Measurements from ENCODE around the gene GPR107. TPM values are rescaled to one million over a fixed set of nuclear protein-coding genes. Genes with fewer than 3 reads are reported as not detected.

GPR107 gene
- total and polyA plus RNA-seq, 7 donors = 3.6 to 34.1 (median 19.6) TPM

DNA sequence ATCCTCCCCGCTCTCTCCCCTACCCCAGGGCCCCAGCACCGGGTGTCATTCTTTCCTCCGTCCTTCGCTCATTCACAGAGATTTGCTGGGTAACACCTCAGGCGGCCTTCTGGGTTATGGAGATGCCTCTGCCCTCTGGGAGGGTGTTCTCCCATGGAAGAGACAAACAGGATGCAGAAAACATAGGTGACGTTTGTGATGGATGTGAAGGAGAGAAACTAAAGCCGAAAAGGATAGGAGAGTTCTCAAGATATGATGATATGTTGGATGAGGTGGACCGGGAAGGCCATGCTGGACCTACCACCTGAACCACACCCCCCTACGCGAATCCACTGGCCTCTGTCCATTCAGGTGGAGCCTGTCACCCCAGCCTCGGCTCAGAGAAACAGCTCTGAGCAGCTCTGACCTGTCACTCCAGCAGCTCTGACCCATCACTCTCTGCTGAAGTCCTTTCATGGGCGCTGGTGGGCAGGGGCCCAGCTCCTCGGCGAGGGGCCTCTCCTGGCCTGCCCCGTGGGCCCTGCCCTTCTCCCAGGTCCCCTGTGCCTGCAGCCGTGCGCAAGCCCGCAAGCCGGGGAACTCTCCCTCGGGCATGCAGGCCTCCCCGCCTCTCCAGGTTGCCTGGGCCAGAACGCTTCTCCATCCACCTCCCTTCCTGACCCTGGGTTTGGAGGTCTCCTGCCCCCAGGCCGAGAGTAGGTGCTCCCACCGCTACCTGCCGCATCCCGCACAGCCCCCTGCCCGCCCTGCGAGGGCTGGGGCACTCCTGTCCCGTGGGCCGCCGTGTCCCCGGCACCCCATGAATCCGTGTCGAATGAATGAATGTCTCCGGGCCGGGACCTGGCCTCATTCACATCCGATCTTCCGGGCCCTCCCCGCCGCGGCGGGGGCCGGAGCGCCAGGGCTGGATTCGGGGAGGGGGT is 117.8 kb downstream of the GPR107 start:
- TF ChIP-seq POLR2A (IDR thresholded peaks at IDR 0.05) (no peak), POLR2AphosphoS5 (IDR thresholded peaks at IDR 0.05) (no peak), EP300 (IDR thresholded peaks at IDR 0.05) (no peak)
- TF ChIP-seq, protein P1, sequence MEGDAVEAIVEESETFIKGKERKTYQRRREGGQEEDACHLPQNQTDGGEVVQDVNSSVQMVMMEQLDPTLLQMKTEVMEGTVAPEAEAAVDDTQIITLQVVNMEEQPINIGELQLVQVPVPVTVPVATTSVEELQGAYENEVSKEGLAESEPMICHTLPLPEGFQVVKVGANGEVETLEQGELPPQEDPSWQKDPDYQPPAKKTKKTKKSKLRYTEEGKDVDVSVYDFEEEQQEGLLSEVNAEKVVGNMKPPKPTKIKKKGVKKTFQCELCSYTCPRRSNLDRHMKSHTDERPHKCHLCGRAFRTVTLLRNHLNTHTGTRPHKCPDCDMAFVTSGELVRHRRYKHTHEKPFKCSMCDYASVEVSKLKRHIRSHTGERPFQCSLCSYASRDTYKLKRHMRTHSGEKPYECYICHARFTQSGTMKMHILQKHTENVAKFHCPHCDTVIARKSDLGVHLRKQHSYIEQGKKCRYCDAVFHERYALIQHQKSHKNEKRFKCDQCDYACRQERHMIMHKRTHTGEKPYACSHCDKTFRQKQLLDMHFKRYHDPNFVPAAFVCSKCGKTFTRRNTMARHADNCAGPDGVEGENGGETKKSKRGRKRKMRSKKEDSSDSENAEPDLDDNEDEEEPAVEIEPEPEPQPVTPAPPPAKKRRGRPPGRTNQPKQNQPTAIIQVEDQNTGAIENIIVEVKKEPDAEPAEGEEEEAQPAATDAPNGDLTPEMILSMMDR (IDR thresholded peaks at IDR 0.05) = no peak
- Histone ChIP-seq H3K9me3 (no peaks in the 10 kb centered on the region), H3K4me3 (peak overlapping the region; percentile 11 to 95 (median 82)), H3K27ac (peak overlapping the region; percentile 69 to 81 (median 75)), H3K36me3 (no peaks in the 10 kb centered on the region), H3K27me3 (no peaks in the 10 kb centered on the region), H3K4me1 (peaks cover 0 to 40% (median 37%) of the 10 kb centered on the region in 4 donors)
- WGBS, 2 donors = 17 to 34% methylated on average over 45 of the region's 45 CpGs
- intact Hi-C loops (cut with DNase I) = loop anchor here (2.0 to 5.0 kb wide), 2 partner anchors 33 to 119 kb away; partner anchors contain the start of gene GPR107
- DNase-seq = peak; percentile 71

DNA sequence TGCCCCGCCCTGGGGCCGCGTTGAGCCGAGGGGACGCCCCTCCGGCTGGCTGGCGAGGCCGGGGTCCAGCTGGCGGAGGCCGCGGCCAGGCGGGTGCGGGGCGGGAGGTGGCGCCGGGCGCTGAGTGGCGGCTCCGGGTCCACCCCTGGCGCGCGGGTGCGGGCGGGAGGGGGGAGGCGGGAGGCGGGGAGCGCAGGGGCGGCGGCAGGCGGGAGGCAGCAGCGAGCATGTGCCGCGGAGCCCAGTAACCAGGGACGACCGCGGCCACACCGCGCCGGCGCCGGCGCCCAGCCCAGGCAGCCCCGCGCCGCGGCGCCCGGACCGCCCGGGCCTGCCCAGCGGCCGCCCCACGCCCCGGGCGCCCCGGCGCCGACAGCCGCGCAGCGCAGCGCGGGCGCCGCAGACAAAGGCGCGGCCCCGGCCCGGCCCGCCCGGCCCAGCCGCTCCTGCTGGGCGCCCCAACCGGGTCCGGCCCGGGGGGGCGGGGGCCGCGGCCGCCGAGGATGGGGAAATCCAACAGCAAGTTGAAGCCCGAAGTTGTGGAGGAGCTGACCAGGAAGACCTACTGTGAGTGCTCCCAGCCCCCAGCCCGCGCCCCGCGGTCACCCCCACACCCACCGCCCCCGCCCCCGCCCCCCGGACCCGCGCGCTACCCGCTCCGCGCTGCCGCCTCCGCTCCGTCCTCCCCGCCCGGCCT is 118.6 kb downstream of the GPR107 start, which contains the start of gene NCS1:
NCS1 (plus strand) TSS at position 244 of the 697 bp plus-strand sequence; CDS start at position 504, 260 bp downstream.
- no peaks in the 10 kb centered on the region for H3K9me3 ChIP-seq
- H3K36me3 ChIP-seq = no peaks in the 10 kb centered on the region
- peak; percentile 93 for DNase-seq
- H3K27me3 ChIP-seq = no peaks in the 10 kb centered on the region
- WGBS, 2 donors = 0 to 1% methylated on average over 100 to 101 of the region's 101 CpGs
- intact Hi-C loops (cut with DNase I) = loop anchor here (2.0 to 5.0 kb wide), 2 partner anchors 34 to 120 kb away; partner anchors contain the start of gene GPR107
- peaks cover 0 to 48% (median 45%) of the 10 kb centered on the region in 4 donors for H3K4me1 ChIP-seq
- H3K4me3 ChIP-seq = peak within 1 kb of the TSS; percentile 69 to 95 (median 82)
- TF ChIP-seq POLR2AphosphoS5 (IDR thresholded peaks at IDR 0.05) = peak in 3 of 4 donors; percentile 8 to 59 (median 34)
- TF ChIP-seq POLR2A (IDR thresholded peaks at IDR 0.05) = no peak
- TF ChIP-seq, protein P1 (IDR thresholded peaks at IDR 0.05) = no peak
- no peak for TF ChIP-seq EP300 (IDR thresholded peaks at IDR 0.05)
- peak within 1 kb of the TSS; percentile 94 to 99 (median 97) for H3K27ac ChIP-seq

DNA sequence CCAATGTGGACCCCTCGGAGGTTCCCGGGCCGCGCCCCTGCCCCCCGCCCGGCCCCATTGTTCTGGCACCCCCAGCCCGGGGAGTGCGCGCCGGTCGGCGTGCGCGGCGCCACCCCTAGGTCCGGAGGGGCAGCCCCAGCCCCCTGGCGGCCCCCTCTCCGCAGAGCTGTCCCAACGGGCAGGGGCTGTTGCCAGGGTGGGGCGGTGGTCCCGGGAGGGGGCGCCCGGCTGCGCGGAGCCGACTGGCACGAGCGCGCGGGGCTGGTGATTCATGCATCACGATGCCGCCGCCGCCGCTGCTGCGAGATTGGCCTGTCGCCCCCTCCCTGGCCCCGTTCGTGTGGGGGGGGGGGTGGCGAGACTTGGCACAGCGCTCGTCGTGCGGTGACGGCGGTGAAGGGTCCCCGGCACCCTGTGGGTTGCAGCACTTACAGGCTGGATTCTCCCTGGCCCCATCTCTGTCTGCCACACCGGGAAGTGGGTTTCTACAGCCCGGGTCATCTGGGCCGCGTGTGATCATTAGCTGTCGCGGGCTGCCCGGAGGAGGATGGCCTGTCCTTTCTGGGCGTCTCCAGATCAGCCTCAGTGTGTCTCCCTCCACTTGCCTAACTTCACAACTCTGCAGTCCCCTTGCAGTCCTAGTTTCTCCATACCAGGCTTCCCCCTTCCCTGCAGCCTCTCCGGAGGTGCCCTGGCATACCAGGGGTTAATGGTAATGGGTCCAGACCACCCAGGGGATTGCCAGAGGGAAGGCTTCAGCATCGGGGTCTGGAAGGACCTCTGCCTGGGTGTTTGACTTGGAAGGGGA is 119.4 kb downstream of the GPR107 start:
- Histone ChIP-seq H3K27ac (peak overlapping the region; percentile 94 to 99 (median 97)), H3K4me1 (peaks cover 0 to 56% (median 53%) of the 10 kb centered on the region in 4 donors), H3K27me3 (no peaks in the 10 kb centered on the region), H3K4me3 (peak overlapping the region; percentile 69 to 95 (median 82)), H3K9me3 (no peaks in the 10 kb centered on the region), H3K36me3 (no peaks in the 10 kb centered on the region)
- TF ChIP-seq POLR2AphosphoS5 (IDR thresholded peaks at IDR 0.05) (peak in 2 of 4 donors; percentile 5 to 12), EP300 (IDR thresholded peaks at IDR 0.05) (no peak)
- intact Hi-C loops (cut with DNase I) = loop anchor here (1.0 to 5.0 kb wide), 3 partner anchors 34 to 121 kb away; partner anchors contain the start of gene GPR107
- WGBS, 2 donors = 3 to 4% methylated on average over 57 of the region's 57 CpGs
- peak; percentile 81 for DNase-seq

DNA sequence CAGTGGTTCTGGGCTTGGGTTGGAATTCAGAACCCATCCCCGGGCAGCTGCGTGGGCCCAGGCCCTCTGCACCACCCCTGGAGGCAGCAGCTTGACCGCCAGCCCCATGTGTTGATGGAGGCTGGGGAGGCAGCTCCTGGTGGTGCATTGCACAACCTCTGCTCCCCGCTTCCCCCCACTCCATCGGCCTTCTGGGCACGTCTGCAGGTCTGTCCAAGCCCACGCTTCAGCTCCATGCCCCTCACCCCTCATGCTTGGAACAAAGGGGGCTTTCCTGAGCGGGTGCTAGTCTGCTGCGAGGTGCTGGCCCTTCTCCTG is 119.9 kb downstream of the GPR107 start:
- intact Hi-C loops (cut with DNase I) = loop anchor here (1.0 to 5.0 kb wide), 3 partner anchors 35 to 121 kb away; partner anchors contain the start of gene GPR107
- Histone ChIP-seq H3K36me3 (no peaks in the 10 kb centered on the region), H3K27ac (peak overlapping the region; percentile 94 to 99 (median 97)), H3K9me3 (no peaks in the 10 kb centered on the region), H3K27me3 (no peaks in the 10 kb centered on the region), H3K4me1 (peaks cover 0 to 61% (median 58%) of the 10 kb centered on the region in 4 donors), H3K4me3 (peak overlapping the region; percentile 69 to 95 (median 82))
- peak; percentile 83 for DNase-seq
- 70 to 90% methylated on average over 9 of the region's 9 CpGs for WGBS, 2 donors
- TF ChIP-seq, protein P1 (IDR thresholded peaks at IDR 0.05) = peak in 1 of 4 experiments; percentile 14
- peak in 1 of 2 donors; percentile 5 for TF ChIP-seq POLR2A (IDR thresholded peaks at IDR 0.05)
- TF ChIP-seq EP300 (IDR thresholded peaks at IDR 0.05) = no peak
- peak in 2 of 4 donors; percentile 27 to 48 for TF ChIP-seq POLR2AphosphoS5 (IDR thresholded peaks at IDR 0.05)
